Trophoblast cell (in vitro differentiated cells and primary cell): Measurements from ENCODE around the gene IFNL4.

ENCODE experiments used
- DNase-seq, 2 donors: peaks; one replicate each; pipeline ENCODE4 v3.0.0-alpha.2; 2016
- H2AFZ ChIP-seq: 2 replicates; pipeline ENCODE4 v1.6.1; 2013; ENCODE audit warnings: low read length, moderate library complexity, mild to moderate bottlenecking; ENCODE audit not compliant: insufficient read depth, poor library complexity
- H2AK5ac ChIP-seq: 2 replicates; pipeline ENCODE4 v1.6.1; 2013; ENCODE audit warnings: mild to moderate bottlenecking, low read length
- H2BK120ac ChIP-seq: 2 replicates; pipeline ENCODE4 v1.6.1; 2013; ENCODE audit warnings: low read length, mild to moderate bottlenecking, moderate library complexity; ENCODE audit not compliant: insufficient read depth, poor library complexity
- H2BK12ac ChIP-seq: 2 replicates; pipeline ENCODE4 v1.6.1; 2013; ENCODE audit warnings: mild to moderate bottlenecking, low read length, moderate library complexity
- H2BK5ac ChIP-seq: 2 replicates; pipeline ENCODE4 v1.6.1; 2013; ENCODE audit warnings: low read length, low read depth, moderate library complexity, mild to moderate bottlenecking; ENCODE audit not compliant: poor library complexity
- H3K14ac ChIP-seq: 2 replicates; pipeline ENCODE4 v1.6.1; 2013; ENCODE audit warnings: mild to moderate bottlenecking, low read length
- H3K18ac ChIP-seq: 2 replicates; pipeline ENCODE4 v1.6.1; 2013; ENCODE audit warnings: mild to moderate bottlenecking, low read length
- H3K23ac ChIP-seq: 2 replicates; pipeline ENCODE4 v1.6.1; 2013; ENCODE audit warnings: low read length
- H3K27ac ChIP-seq: 2 replicates; pipeline ENCODE4 v1.5.1; 2013; ENCODE audit warnings: low read depth, mild to moderate bottlenecking, inconsistent platforms, low read length, moderate library complexity
- H3K27me3 ChIP-seq: 2 replicates; pipeline ENCODE4 v1.6.1; 2013; ENCODE audit warnings: inconsistent platforms, mild to moderate bottlenecking, low read length, moderate library complexity; ENCODE audit not compliant: insufficient read depth
- H3K36me3 ChIP-seq, 2 experiments: 1 replicate in 1 of 2; 2 replicates in 1 of 2; pipeline ENCODE4 v1.6.1; 2013; ENCODE audit warnings: low read length in 2 of 2, mild to moderate bottlenecking in 2 of 2, moderate library complexity in 1 of 2; ENCODE audit not compliant: insufficient read depth in 2 of 2, control insufficient read depth in 1 of 2
- H3K4ac ChIP-seq: 2 replicates; pipeline ENCODE4 v1.6.1; 2013; ENCODE audit warnings: low read depth, mild to moderate bottlenecking, low read length, moderate library complexity
- H3K4me1 ChIP-seq, 2 experiments: 1 replicate in 1 of 2; 2 replicates in 1 of 2; pipeline ENCODE4 v1.6.1; 2013; ENCODE audit warnings: low read length in 2 of 2, mild to moderate bottlenecking in 2 of 2, moderate library complexity in 1 of 2; ENCODE audit not compliant: insufficient read depth in 2 of 2, control insufficient read depth in 1 of 2
- H3K4me2 ChIP-seq: 2 replicates; pipeline ENCODE4 v1.6.1; 2013; ENCODE audit warnings: inconsistent platforms, mild to moderate bottlenecking, low read length, moderate library complexity
- H3K4me3 ChIP-seq: 2 replicates; pipeline ENCODE4 v1.5.1; 2013; ENCODE audit warnings: mild to moderate bottlenecking, low read depth, low read length, inconsistent platforms
- H3K79me1 ChIP-seq: one replicate; pipeline ENCODE4 v1.6.1; 2013; ENCODE audit warnings: low read length
- H3K79me2 ChIP-seq: 2 replicates; pipeline ENCODE4 v1.6.1; 2013; ENCODE audit warnings: low read length, mild to moderate bottlenecking; ENCODE audit not compliant: control insufficient read depth, insufficient read depth, poor library complexity
- H3K9ac ChIP-seq: 2 replicates; pipeline ENCODE4 v1.6.1; 2013; ENCODE audit warnings: mild to moderate bottlenecking, low read length
- H3K9me3 ChIP-seq: 2 replicates; pipeline ENCODE4 v1.6.1; 2013; ENCODE audit warnings: low read depth, mild to moderate bottlenecking, control low read depth, inconsistent platforms, low read length; ENCODE audit not compliant: insufficient read depth
- H4K12ac ChIP-seq: 2 replicates; pipeline ENCODE4 v1.6.1; 2013; ENCODE audit warnings: low read depth, mild to moderate bottlenecking, low read length, moderate library complexity
- H4K8ac ChIP-seq: 2 replicates; pipeline ENCODE4 v1.6.1; 2013; ENCODE audit warnings: low read depth, mild to moderate bottlenecking, low read length, moderate library complexity
- H4K91ac ChIP-seq: one replicate; pipeline ENCODE4 v1.6.1; 2013; ENCODE audit warnings: low read depth, mild to moderate bottlenecking, low read length, moderate library complexity
- WGBS: extraction: QIAGEN DNeasy Blood & Tissue Kit; methylation state at CpG from one replicate; pipeline ENCODE4 v1.1.7; 2013; ENCODE audit warnings: missing lambda C conversion rate; ENCODE audit not compliant: insufficient read length, insufficient coverage; ENCODE audit errors: extremely low coverage; 5-methylcytosine and 5-hydroxymethylcytosine counted together

Gene IFNL4

DNA sequence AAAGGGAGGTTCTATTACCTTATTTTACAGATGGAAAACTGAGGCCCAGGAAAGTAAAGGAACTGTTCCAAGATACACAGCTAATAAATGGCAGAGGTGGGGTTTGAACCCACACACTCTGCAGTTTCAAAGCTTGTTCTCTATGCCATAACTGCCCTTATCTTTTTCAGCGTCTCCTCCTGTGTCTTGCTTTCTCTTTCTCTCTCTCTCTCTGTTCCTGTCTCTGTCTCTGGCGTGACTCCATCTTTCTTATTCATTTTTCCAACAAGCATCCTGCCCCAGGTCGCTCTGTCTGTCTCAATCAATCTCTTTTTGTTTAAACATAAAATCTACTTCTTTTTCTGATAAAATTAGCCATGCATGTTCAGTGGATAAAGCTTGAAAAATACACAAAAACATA lies 3.2 kb upstream of the IFNL4 start:
- Histone ChIP-seq H3K79me2 (no peaks in the 10 kb centered on the region), H3K27me3 (peaks cover 27% of the 10 kb centered on the region), H2BK5ac (no peak overlapping the region), H4K8ac (no peak overlapping the region), H3K4me1 (peaks cover 3 to 5% of the 10 kb centered on the region in 2 experiments), H3K27ac (no peak overlapping the region), H3K4me2 (no peak overlapping the region), H3K14ac (no peak overlapping the region), H3K4me3 (no peak overlapping the region), H3K23ac (no peak overlapping the region), H3K9me3 (peaks cover 19% of the 10 kb centered on the region), H3K9ac (no peak overlapping the region), H2AFZ (no peak overlapping the region), H3K79me1 (no peaks in the 10 kb centered on the region), H3K4ac (no peak overlapping the region), H2BK12ac (no peak overlapping the region), H4K91ac (no peak overlapping the region), H2BK120ac (no peak overlapping the region), H2AK5ac (no peak overlapping the region), H3K36me3 (no peaks in the 10 kb centered on the region), H3K18ac (no peak overlapping the region), H4K12ac (no peak overlapping the region)
- no peak for DNase-seq
- no CpG with 5 or more reads among the region's 3 CpGs for WGBS

DNA sequence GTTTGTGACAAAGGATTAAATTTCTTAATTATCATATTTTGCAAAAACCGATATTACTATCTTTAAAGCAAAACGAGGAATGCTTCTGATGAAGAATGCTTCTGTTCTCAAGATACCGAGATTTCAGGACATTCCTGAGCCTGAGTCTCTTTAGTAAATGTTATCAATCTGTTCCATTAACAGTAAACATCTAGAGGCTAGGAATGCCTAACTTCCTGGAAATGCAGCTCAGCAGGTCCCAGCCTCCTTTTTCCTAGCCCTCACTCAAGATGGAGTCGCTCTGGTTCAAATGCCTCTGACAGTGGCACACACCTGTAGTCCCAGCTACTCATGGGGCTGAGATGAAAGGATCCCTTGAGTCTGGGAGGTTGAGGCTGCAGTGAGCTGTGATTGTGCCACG lies 2.4 kb upstream of the IFNL4 start:
- Histone ChIP-seq H3K18ac (no peak overlapping the region), H4K8ac (no peak overlapping the region), H3K4me2 (no peak overlapping the region), H3K14ac (no peak overlapping the region), H3K36me3 (no peaks in the 10 kb centered on the region), H3K4me1 (peaks cover 3 to 5% of the 10 kb centered on the region in 2 experiments), H3K9me3 (peaks cover 16% of the 10 kb centered on the region), H4K91ac (no peak overlapping the region), H3K4ac (no peak overlapping the region), H2BK120ac (no peak overlapping the region), H3K79me2 (no peaks in the 10 kb centered on the region), H3K9ac (no peak overlapping the region), H3K27me3 (peaks cover 28% of the 10 kb centered on the region), H2AK5ac (no peak overlapping the region), H3K79me1 (no peaks in the 10 kb centered on the region), H2BK12ac (no peak overlapping the region), H3K4me3 (no peak overlapping the region), H3K27ac (no peak overlapping the region), H4K12ac (no peak overlapping the region), H2AFZ (no peak overlapping the region), H2BK5ac (no peak overlapping the region), H3K23ac (no peak overlapping the region)
- peak; percentile 65 to 88 for DNase-seq
- no CpG with 5 or more reads among the region's 5 CpGs for WGBS

DNA sequence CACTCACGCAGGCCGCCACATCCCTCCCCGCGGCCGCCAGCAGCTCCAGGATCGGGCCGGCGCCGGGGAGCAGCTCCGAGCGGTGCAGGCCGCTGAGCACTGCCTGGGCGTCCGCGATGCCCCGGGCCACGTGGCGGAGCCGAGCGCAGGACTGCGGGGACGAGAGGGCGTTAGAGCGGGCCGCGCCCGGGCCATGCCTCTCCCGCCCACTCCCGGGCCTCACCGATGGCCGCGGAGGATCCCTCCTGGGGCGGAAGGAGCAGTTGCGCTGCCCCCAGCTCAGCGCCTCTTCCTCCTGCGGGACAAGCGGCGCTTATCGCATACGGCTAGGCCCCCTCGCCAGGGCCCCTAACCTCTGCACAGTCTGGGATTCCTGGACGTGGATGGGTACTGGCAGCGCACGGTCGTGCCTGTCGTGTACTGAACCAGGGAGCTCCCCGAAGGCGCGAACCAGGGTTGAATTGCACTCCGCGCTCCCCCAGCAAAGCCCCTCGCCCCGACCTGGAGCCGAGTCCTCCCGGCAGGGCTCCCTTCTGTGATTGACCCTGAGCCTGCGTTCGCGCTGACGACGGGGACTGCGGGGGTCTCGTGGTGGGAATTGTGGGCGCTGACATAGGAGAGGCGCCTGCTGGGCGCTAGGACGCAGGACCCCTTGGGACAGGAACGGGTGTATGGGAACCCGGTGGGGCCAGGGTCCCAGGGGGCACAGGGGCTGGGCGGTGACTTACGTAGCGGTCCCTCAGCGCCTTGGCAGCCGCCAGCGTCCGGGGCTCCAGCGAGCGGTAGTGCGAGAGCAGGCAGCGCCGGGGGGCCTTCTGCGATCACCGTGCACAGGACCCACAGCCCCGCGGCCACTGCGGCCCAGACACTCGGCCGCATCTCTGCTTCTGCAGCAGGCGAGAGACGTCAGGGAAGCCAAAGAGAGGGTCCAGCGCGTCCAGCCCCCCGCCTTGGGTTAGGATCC lies 673 bp downstream of the IFNL4 start:
- H2BK12ac ChIP-seq, result no peak overlapping the region
- no peak overlapping the region for H3K23ac ChIP-seq
- H2AFZ ChIP-seq, result no peak overlapping the region
- no peak overlapping the region for H2BK5ac ChIP-seq
- no peak overlapping the region for H4K12ac ChIP-seq
- H3K9ac ChIP-seq, result no peak overlapping the region
- WGBS, result no CpG with 5 or more reads among the region's 92 CpGs
- peaks cover 28% of the 10 kb centered on the region for H3K27me3 ChIP-seq
- no peak for DNase-seq
- H3K79me1 ChIP-seq, result no peaks in the 10 kb centered on the region
- H3K79me2 ChIP-seq, result no peaks in the 10 kb centered on the region
- no peak overlapping the region for H4K91ac ChIP-seq
- H3K36me3 ChIP-seq, result no peaks in the 10 kb centered on the region
- H3K4me1 ChIP-seq, result peaks cover 3 to 5% of the 10 kb centered on the region in 2 experiments
- no peak overlapping the region for H4K8ac ChIP-seq
- no peak overlapping the region for H3K4ac ChIP-seq
- H3K4me3 ChIP-seq, result no peak overlapping the region
- H3K27ac ChIP-seq, result no peak overlapping the region
- no peak overlapping the region for H3K18ac ChIP-seq
- no peak overlapping the region for H3K14ac ChIP-seq
- H2AK5ac ChIP-seq, result no peak overlapping the region
- H3K4me2 ChIP-seq, result peak overlapping the region; percentile 49
- H2BK120ac ChIP-seq, result no peak overlapping the region
- H3K9me3 ChIP-seq, result peaks cover 16% of the 10 kb centered on the region

DNA sequence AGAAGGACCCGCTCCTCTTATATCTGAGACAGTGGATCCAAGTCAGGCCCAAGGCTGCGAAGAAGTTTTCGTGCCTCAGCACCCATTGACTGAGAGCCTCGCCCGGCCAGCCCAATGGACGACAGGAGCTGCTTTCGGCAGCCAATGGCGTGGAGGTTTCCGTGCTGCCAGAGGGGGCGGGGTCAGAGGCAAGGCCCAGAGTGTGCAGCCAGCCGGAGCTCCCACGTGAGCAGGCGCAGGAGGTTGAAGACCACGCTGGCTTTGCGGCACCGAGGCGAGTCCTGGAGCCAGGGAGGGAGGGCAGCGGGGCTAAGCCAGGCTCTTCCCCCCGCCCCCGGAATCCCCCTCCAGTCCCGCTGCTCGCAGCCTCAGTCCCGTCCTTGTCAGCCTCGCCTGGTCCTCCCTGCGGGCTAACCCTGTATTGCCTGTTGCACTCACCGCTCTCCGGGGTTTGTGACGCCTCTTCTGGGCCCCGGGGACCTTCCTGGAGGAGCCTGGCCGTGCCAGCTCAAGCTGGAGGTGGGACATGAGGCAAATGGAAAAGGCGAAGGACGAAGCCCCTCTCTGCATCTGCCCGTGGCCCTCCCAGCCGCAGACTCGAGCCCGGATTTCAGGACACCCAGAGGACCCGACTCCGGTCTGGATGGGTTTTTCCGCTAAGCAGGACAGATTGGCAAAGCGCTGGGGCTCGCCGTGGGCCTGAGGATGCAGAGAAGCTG lies 1.5 kb downstream of the IFNL4 start:
- Histone ChIP-seq H4K8ac (no peak overlapping the region), H3K4me1 (peaks cover 3 to 5% of the 10 kb centered on the region in 2 experiments), H3K23ac (no peak overlapping the region), H2BK12ac (no peak overlapping the region), H4K91ac (no peak overlapping the region), H3K9ac (no peak overlapping the region), H3K4ac (no peak overlapping the region), H2BK5ac (no peak overlapping the region), H2AK5ac (no peak overlapping the region), H3K27ac (no peak overlapping the region), H2BK120ac (no peak overlapping the region), H3K27me3 (peaks cover 28% of the 10 kb centered on the region), H3K14ac (no peak overlapping the region), H3K18ac (no peak overlapping the region), H3K4me2 (peak overlapping the region; percentile 49), H3K4me3 (no peak overlapping the region), H3K9me3 (peaks cover 16% of the 10 kb centered on the region), H3K79me1 (no peaks in the 10 kb centered on the region), H2AFZ (no peak overlapping the region), H3K79me2 (no peaks in the 10 kb centered on the region), H4K12ac (no peak overlapping the region), H3K36me3 (no peaks in the 10 kb centered on the region)
- DNase-seq, result no peak
- no CpG with 5 or more reads among the region's 42 CpGs for WGBS
